Vagina (tissue), 2 donors: ENCODE results near the gene TCAF1. TPM values are rescaled to one million over a fixed set of nuclear protein-coding genes. Genes with fewer than 3 reads are reported as not detected.

Source experiments
- DNase-seq, 2 donors: peaks; one replicate each; pipeline ENCODE4 v3.0.0-alpha.2; 2017; ENCODE audit errors: extremely low spot score in 2 of 2
- H3K27ac ChIP-seq: fragments of 200-600 bp; sonication (generic); one replicate; pipeline ENCODE4 v1.5.1; 2019
- H3K27me3 ChIP-seq: fragments of 200-600 bp; sonication (generic); one replicate; pipeline ENCODE4 v1.5.1; 2019
- H3K36me3 ChIP-seq, 2 donors: fragments of 200-600 bp; sonication (generic); one replicate each; pipeline ENCODE4 v1.5.1; 2017 to 2019
- H3K4me1 ChIP-seq: fragments of 200-600 bp; sonication (generic); one replicate; pipeline ENCODE4 v1.5.1; 2019
- H3K4me3 ChIP-seq, 2 donors: fragments of 200-600 bp; sonication (generic); 1 replicate in 1 of 2; 2 replicates in 1 of 2; pipeline ENCODE4 v1.5.1; 2016 to 2019
- H3K9me3 ChIP-seq: fragments of 200-600 bp; sonication (generic); one replicate; pipeline ENCODE4 v1.5.1; 2019
- CTCF ChIP-seq, 3 experiments: fragments of 450-650 bp in 2 of 3; fragments of 200-600 bp in 1 of 3; sonication (generic) in 1 of 3; IDR thresholded peaks; one replicate each; pipeline ENCODE4 v1.5.1; 2017 to 2019; ENCODE audit warnings: antibody characterized with exemption in 3 of 3, mild to moderate bottlenecking in 2 of 3, moderate library complexity in 2 of 3
- POLR2A ChIP-seq, 2 donors: fragments of 450-650 bp; IDR thresholded peaks; one replicate each; pipeline ENCODE4 v1.6.1; 2017; ENCODE audit warnings: antibody characterized with exemption in 2 of 2, mild to moderate bottlenecking in 2 of 2, moderate library complexity in 2 of 2
- POLR2AphosphoS5 ChIP-seq, 2 donors: sonication (generic); formaldehyde crosslinking; IDR thresholded peaks; one replicate each; pipeline ENCODE4 v1.9.0; 2017; ENCODE audit warnings: antibody characterized with exemption in 2 of 2, mild to moderate bottlenecking in 2 of 2, low read depth in 1 of 2; ENCODE audit not compliant: insufficient read depth in 1 of 2
- intact Hi-C: fragments of 100-400 bp; cut with DNase I; formaldehyde crosslinking; loops from one replicate; pipeline ENCODE4 v1.15.1; 2023
- total RNA-seq: library from RNA; depleted of rRNA; stranded (reverse); fragments of >200 nt; gene quantifications from one replicate; pipeline ENCODE4 v1.2.3, GENCODE V29; 2016

The TCAF1 gene
- total RNA-seq, 1 donor from 2014 or later, result 50.1 TPM

- Histone ChIP-seq H3K36me3 (no peaks in the 10 kb centered on the region), H3K4me3 (no peak overlapping the region), H3K27ac (no peak overlapping the region), H3K27me3 (no peaks in the 10 kb centered on the region), H3K9me3 (no peaks in the 10 kb centered on the region), H3K4me1 (no peaks in the 10 kb centered on the region)
- DNase-seq, result no peak
- TF ChIP-seq CTCF (IDR thresholded peaks at IDR 0.05) (no peak), POLR2AphosphoS5 (IDR thresholded peaks at IDR 0.05; ENCODE audit: insufficient read depth in 1 of 2, low read depth in 1 of 2) (no peak), POLR2A (IDR thresholded peaks at IDR 0.05) (no peak)
- intact Hi-C loops, result no loop called here
These were observed 8.7 kb upstream of the TCAF1 start for GRCh38 chr7:143910473-143911248.

GRCh38 chr7:143909863-143910262, 7.9 kb upstream of the TCAF1 start:
- H3K27ac ChIP-seq, result no peak overlapping the region
- intact Hi-C loops, result no loop called here
- no peaks in the 10 kb centered on the region for H3K4me1 ChIP-seq

GRCh38 chr7:143908120-143908519, 6.1 kb upstream of the TCAF1 start:
- no peaks in the 10 kb centered on the region for H3K36me3 ChIP-seq
- intact Hi-C loops, result no loop called here
- TF ChIP-seq POLR2A (IDR thresholded peaks at IDR 0.05) (no peak), CTCF (IDR thresholded peaks at IDR 0.05) (no peak), POLR2AphosphoS5 (IDR thresholded peaks at IDR 0.05; ENCODE audit: insufficient read depth in 1 of 2, low read depth in 1 of 2) (no peak)
- H3K4me1 ChIP-seq, result no peaks in the 10 kb centered on the region
- H3K27me3 ChIP-seq, result no peaks in the 10 kb centered on the region
- no peak overlapping the region for H3K27ac ChIP-seq
- no peak overlapping the region for H3K4me3 ChIP-seq
- no peak for DNase-seq
- no peaks in the 10 kb centered on the region for H3K9me3 ChIP-seq

More at GRCh38 chr7:143909863-143910262, 7.9 kb upstream of the TCAF1 start:
- no peak overlapping the region for H3K4me3 ChIP-seq
- DNase-seq, result no peak
- H3K27me3 ChIP-seq, result no peaks in the 10 kb centered on the region
- TF ChIP-seq POLR2AphosphoS5 (IDR thresholded peaks at IDR 0.05; ENCODE audit: insufficient read depth in 1 of 2, low read depth in 1 of 2), result no peak
- no peaks in the 10 kb centered on the region for H3K36me3 ChIP-seq
- no peaks in the 10 kb centered on the region for H3K9me3 ChIP-seq

GRCh38 chr7:143906895-143907294, 4.9 kb upstream of the TCAF1 start:
- intact Hi-C loops, result no loop called here

GRCh38 chr7:143906151-143906550, 4.2 kb upstream of the TCAF1 start:
- no peak for DNase-seq
- H3K27ac ChIP-seq, result peak overlapping the region; percentile 56
- intact Hi-C loops, result no loop called here

More at GRCh38 chr7:143906895-143907294, 4.9 kb upstream of the TCAF1 start:
- Histone ChIP-seq H3K27ac (no peak overlapping the region), H3K27me3 (no peaks in the 10 kb centered on the region), H3K4me1 (no peaks in the 10 kb centered on the region), H3K4me3 (no peak overlapping the region), H3K36me3 (no peaks in the 10 kb centered on the region), H3K9me3 (no peaks in the 10 kb centered on the region)
- DNase-seq, result no peak
- TF ChIP-seq CTCF (IDR thresholded peaks at IDR 0.05), result no peak
- TF ChIP-seq POLR2A (IDR thresholded peaks at IDR 0.05), result no peak
- no peak for TF ChIP-seq POLR2AphosphoS5 (IDR thresholded peaks at IDR 0.05; ENCODE audit: insufficient read depth in 1 of 2, low read depth in 1 of 2)

More at GRCh38 chr7:143906151-143906550, 4.2 kb upstream of the TCAF1 start:
- TF ChIP-seq POLR2AphosphoS5 (IDR thresholded peaks at IDR 0.05; ENCODE audit: insufficient read depth in 1 of 2, low read depth in 1 of 2) (no peak), POLR2A (IDR thresholded peaks at IDR 0.05) (no peak), CTCF (IDR thresholded peaks at IDR 0.05) (no peak)
- Histone ChIP-seq H3K9me3 (no peaks in the 10 kb centered on the region), H3K27me3 (no peaks in the 10 kb centered on the region), H3K4me1 (peaks cover 1% of the 10 kb centered on the region), H3K4me3 (no peak overlapping the region), H3K36me3 (no peaks in the 10 kb centered on the region)
